Panc1 (cell line): ENCODE data around the gene SLC25A30. TPM values are rescaled to one million over a fixed set of nuclear protein-coding genes. Genes with fewer than 3 reads are reported as not detected.
"Not testable (repeated sequence)": the region's sequence is repeated elsewhere in the genome, so short reads cannot be mapped to it uniquely, and the experiment has no call there.

Source experiments
- ATAC-seq: fragments of 200-7000 bp; cut with Tn5 transposase; 2 replicates; pipeline ENCODE4 v1.9.1; 2020; ENCODE audit warnings: mild to moderate bottlenecking, moderate library complexity
- BruUV-seq: library from RNA; stranded (reverse); fragments of 400-500 nt; replicated peaks from 2 replicates; lab custom pipeline; 2021; lab: Mats Ljungman, UMichigan
- CTCF ChIA-PET: fragments of 300-600 bp; sonication (Branson Sonifier 250); formaldehyde crosslinking; loops from one replicate; lab custom pipeline; 2022; ENCODE audit warnings: antibody characterized with exemption; lab: Charles Lee
- POLR2A ChIA-PET: fragments of 300-600 bp; sonication (Branson Sonifier 250); formaldehyde crosslinking; loops from one replicate; lab custom pipeline; 2022; ENCODE audit warnings: antibody characterized with exemption; lab: Charles Lee
- DNase-seq: peaks from one replicate; pipeline ENCODE4 v3.0.0-alpha.2; 2010; ENCODE audit warnings: low read depth, low spot score
- H3K27ac ChIP-seq: 2 replicates; pipeline ENCODE4 v1.5.1; 2011; ENCODE audit warnings: mild to moderate bottlenecking, low read length, inconsistent platforms
- H3K27me3 ChIP-seq: fragments of 200-500 bp; sonication (Bioruptor generic); 2 replicates; pipeline ENCODE4 v1.6.0; 2014; ENCODE audit warnings: low read length, inconsistent platforms; ENCODE audit not compliant: control insufficient read depth, insufficient read depth
- H3K36me3 ChIP-seq: fragments of 200-500 bp; sonication (Bioruptor generic); 2 replicates; pipeline ENCODE4 v1.5.1; 2014; ENCODE audit warnings: inconsistent platforms, mild to moderate bottlenecking, low read length, moderate library complexity; ENCODE audit not compliant: control insufficient read depth, insufficient read depth
- H3K4me1 ChIP-seq: 2 replicates; pipeline ENCODE4 v1.5.1; 2011; ENCODE audit warnings: inconsistent platforms, mild to moderate bottlenecking, low read length, moderate library complexity; ENCODE audit not compliant: control insufficient read depth, insufficient read depth
- H3K4me3 ChIP-seq, 2 experiments: 2 replicates each; pipeline ENCODE4 v1.5.1; 2011 to 2012; ENCODE audit warnings: low read depth in 2 of 2, low read length in 2 of 2, mild to moderate bottlenecking in 2 of 2, inconsistent platforms in 1 of 2, moderate library complexity in 1 of 2
- H3K9me3 ChIP-seq: fragments of 200-500 bp; sonication (Bioruptor generic); 2 replicates; pipeline ENCODE4 v1.5.1; 2014; ENCODE audit warnings: low read depth, mild to moderate bottlenecking, inconsistent platforms, low read length, moderate library complexity; ENCODE audit not compliant: control insufficient read depth, insufficient read depth
- CTCF ChIP-seq: fragments of 450-650 bp; IDR thresholded peaks from 2 replicates; pipeline ENCODE4 v1.5.1; 2017; ENCODE audit warnings: mild to moderate bottlenecking
- POLR2AphosphoS5 ChIP-seq: IDR thresholded peaks from 2 replicates; pipeline ENCODE4 v1.6.1; 2012; ENCODE audit warnings: mild to moderate bottlenecking, low read depth, low read length, moderate library complexity
- REST ChIP-seq, 2 experiments: IDR thresholded peaks; 2 replicates each; pipeline ENCODE4 v1.6.1; 2011 to 2012; ENCODE audit warnings: low read depth in 2 of 2, control low read depth in 1 of 2, low read length in 1 of 2, mild to moderate bottlenecking in 1 of 2, moderate library complexity in 1 of 2; ENCODE audit not compliant: insufficient read depth in 1 of 2
- SIN3A ChIP-seq: IDR thresholded peaks from 2 replicates; pipeline ENCODE4 v1.6.1; 2012; ENCODE audit warnings: low read depth, mild to moderate bottlenecking, low read length, moderate library complexity, borderline replicate concordance; ENCODE audit not compliant: insufficient read depth
- TCF7L2 ChIP-seq: IDR thresholded peaks from 2 replicates; pipeline ENCODE4 v1.6.1; 2011; ENCODE audit warnings: mild to moderate bottlenecking, low read depth, low read length, inconsistent platforms
- in situ Hi-C: cut with HindIII; loops from 2 replicates; pipeline ENCODE4 v1.10.0; 2016; ENCODE audit warnings: low sequenced_read_pairs, low pct_unique_long_range_greater_than_20kb
- intact Hi-C: fragments of 100-400 bp; cut with micrococcal nuclease; formaldehyde crosslinking; loops from one replicate; pipeline ENCODE4 v1.10.0; 2022; ENCODE audit not compliant: unreplicated experiment
- total RNA-seq: library from RNA; stranded (reverse); gene quantifications from one replicate; pipeline ENCODE4 v1.2.1, GENCODE V29; 2021; ENCODE audit not compliant: unreplicated experiment

SLC25A30 gene
- total RNA-seq, 1 experiment from 2014 or later = 26.8 TPM

GRCh38 chr13:45381196-45381595 lies 37.0 kb downstream of the SLC25A30 start:
- Histone ChIP-seq H3K9me3 (no peaks in the 10 kb centered on the region), H3K36me3 (no peaks in the 10 kb centered on the region), H3K27me3 (no peaks in the 10 kb centered on the region), H3K27ac (no peak overlapping the region), H3K4me3 (no peak overlapping the region), H3K4me1 (no peaks in the 10 kb centered on the region)
- BruUV-seq = no TSS peak
- CTCF ChIA-PET = no interaction called here
- POLR2A ChIA-PET = no interaction called here
- ATAC-seq = no peak
- intact Hi-C loops (no loop called here), in situ Hi-C loops (no loop called here)
- TF ChIP-seq CTCF (no peak), SIN3A (no peak), TCF7L2 (no peak), POLR2AphosphoS5 (no peak), REST (IDR thresholded peaks at IDR 0.05; ENCODE audit: insufficient read depth in 1 of 2, low read depth in 2 of 2, low read length in 1 of 2) (no peak)
- no peak for DNase-seq

- CTCF ChIA-PET, DNase-seq, in situ Hi-C loops, H3K4me3 ChIP-seq, H3K27ac ChIP-seq, H3K27me3 ChIP-seq, ATAC-seq, BruUV-seq, H3K36me3 ChIP-seq, H3K9me3 ChIP-seq, intact Hi-C loops, H3K4me1 ChIP-seq, POLR2A ChIA-PET: not testable (repeated sequence)
These were observed 37.5 kb downstream of the SLC25A30 start for GRCh38 chr13:45380708-45381107.

GRCh38 chr13:45379516-45379915 lies 38.7 kb downstream of the SLC25A30 start:
- H3K4me1 ChIP-seq, CTCF ChIA-PET, H3K36me3 ChIP-seq, H3K4me3 ChIP-seq, H3K27me3 ChIP-seq, ATAC-seq, in situ Hi-C loops, POLR2A ChIA-PET, H3K27ac ChIP-seq, intact Hi-C loops, BruUV-seq, DNase-seq, H3K9me3 ChIP-seq: not testable (repeated sequence)

- in situ Hi-C loops, H3K4me3 ChIP-seq, H3K27me3 ChIP-seq, ATAC-seq, H3K9me3 ChIP-seq, BruUV-seq, CTCF ChIA-PET, H3K36me3 ChIP-seq, POLR2A ChIA-PET, DNase-seq, H3K4me1 ChIP-seq, intact Hi-C loops, H3K27ac ChIP-seq: not testable (repeated sequence)
These were observed 39.4 kb downstream of the SLC25A30 start for GRCh38 chr13:45378786-45379185.

- H3K36me3 ChIP-seq, DNase-seq, ATAC-seq, H3K4me3 ChIP-seq, H3K4me1 ChIP-seq, CTCF ChIA-PET, intact Hi-C loops, POLR2A ChIA-PET, in situ Hi-C loops, H3K9me3 ChIP-seq, H3K27ac ChIP-seq, BruUV-seq, H3K27me3 ChIP-seq: not testable (repeated sequence)
These were observed 40.9 kb downstream of the SLC25A30 start for GRCh38 chr13:45377314-45377713.
